HepG2 (cell line): ENCODE measurements around the gene CCDC180. TPM values are rescaled to one million over a fixed set of nuclear protein-coding genes. Genes with fewer than 3 reads are reported as not detected.

Experiments
- ATAC-seq: fragments of 200-7000 bp; cut with Tn5 transposase; 3 replicates; pipeline ENCODE4 v1.9.1; 2020; ENCODE audit warnings: mild to moderate bottlenecking, moderate library complexity
- BruUV-seq: library from RNA; stranded (reverse); fragments of 400-500 nt; replicated peaks from 2 replicates; lab custom pipeline; 2021; lab: Mats Ljungman, UMichigan
- CTCF ChIA-PET: fragments of 300-600 bp; formaldehyde crosslinking; extraction: SDS; loops from one replicate; lab custom pipeline; 2021; ENCODE audit warnings: low total read pairs, inconsistent platforms, low intra/inter-chr PET ratio; lab: Yijun Ruan, JAX
- POLR2A ChIA-PET: fragments of 350-600 bp; sonication (Branson Sonifier 250); formaldehyde crosslinking; loops from one replicate; lab custom pipeline; 2020; ENCODE audit warnings: antibody characterized with exemption, inconsistent platforms; lab: Yijun Ruan, JAX
- DNase-seq: peaks from one replicate; pipeline ENCODE4 v3.0.0-alpha.2; 2015; ENCODE audit warnings: low spot score
- FAIRE-seq: peaks from 3 replicates; lab custom pipeline; 2011; peaks lifted over from hg19 to GRCh38; lab: Jason Lieb, UNC
- H2AFZ ChIP-seq: one replicate; pipeline ENCODE4 v1.6.1; 2011; ENCODE audit warnings: low read length, inconsistent platforms
- H3K27ac ChIP-seq: fragments of 300-600 bp; 3 replicates; pipeline ENCODE4 v1.8.0; 2011; ENCODE audit warnings: mixed run types, mild to moderate bottlenecking, mixed read lengths, low read length, inconsistent platforms; ENCODE audit not compliant: insufficient read depth; ENCODE audit errors: extremely low read length
- H3K27me3 ChIP-seq, 2 experiments: fragments of 200-600 bp in 1 of 2; 2 replicates in 1 of 2; 3 replicates in 1 of 2; pipeline versions ENCODE4 v1.6.0 to v1.8.0; 2011; ENCODE audit warnings: low read length in 2 of 2, mild to moderate bottlenecking in 2 of 2, moderate library complexity in 2 of 2, inconsistent platforms in 1 of 2; ENCODE audit not compliant: insufficient read depth in 2 of 2, control insufficient read depth in 1 of 2
- H3K36me3 ChIP-seq, 2 experiments: fragments of 200-600 bp in 1 of 2; replicated peaks in 1 of 2; 2 replicates in 1 of 2; 3 replicates in 1 of 2; pipeline versions ENCODE4 v1.5.1 to v1.8.0; 2011; ENCODE audit warnings: low read length in 2 of 2, inconsistent platforms in 1 of 2; ENCODE audit not compliant: insufficient read depth in 2 of 2, control insufficient read depth in 1 of 2
- H3K4me1 ChIP-seq: 2 replicates; pipeline ENCODE4 v1.5.1; 2012; ENCODE audit warnings: low read length, inconsistent platforms; ENCODE audit not compliant: insufficient read depth
- H3K4me2 ChIP-seq: 2 replicates; pipeline ENCODE4 v1.6.0; 2011; ENCODE audit warnings: low read depth, low read length, inconsistent platforms
- H3K4me3 ChIP-seq, 3 experiments: fragments of 200-600 bp in 1 of 3; sonication (generic), shearing (Covaris generic) in 1 of 3; replicated peaks in 1 of 3; 2 replicates each; pipeline ENCODE4 v1.5.1; 2011 to 2016; ENCODE audit warnings: low read length in 3 of 3, inconsistent platforms in 2 of 3, low read depth in 2 of 3, mild to moderate bottlenecking in 2 of 3, control low read depth in 1 of 3, mixed read lengths in 1 of 3; ENCODE audit not compliant: insufficient read depth in 1 of 3
- H3K79me2 ChIP-seq: one replicate; pipeline ENCODE4 v1.6.1; 2011; ENCODE audit warnings: low read length, inconsistent platforms; ENCODE audit not compliant: insufficient read depth
- H3K9ac ChIP-seq: 2 replicates; pipeline ENCODE4 v1.6.0; 2011; ENCODE audit warnings: mild to moderate bottlenecking, low read depth, low read length, inconsistent platforms; ENCODE audit not compliant: insufficient read depth
- H3K9me3 ChIP-seq: 2 replicates; pipeline ENCODE4 v1.5.1; 2012; ENCODE audit warnings: mild to moderate bottlenecking, low read length
- H4K20me1 ChIP-seq: 2 replicates; pipeline ENCODE4 v1.6.0; 2011; ENCODE audit warnings: inconsistent platforms, mild to moderate bottlenecking, low read length, moderate library complexity; ENCODE audit not compliant: insufficient read depth
- KLF13 ChIP-seq: sonication (generic); formaldehyde crosslinking; IDR thresholded peaks from 2 replicates; pipeline ENCODE4 v1.4.0; 2020; ENCODE audit warnings: mild to moderate bottlenecking, missing genetic modification reagents
- MYPOP ChIP-seq: sonication (generic); formaldehyde crosslinking; IDR thresholded peaks from 2 replicates; pipeline ENCODE4 v1.8.1; 2023; ENCODE audit warnings: mild to moderate bottlenecking, moderate library complexity, missing genetic modification reagents
- NFE2L2 ChIP-seq: fragments of 150-350 bp; IDR thresholded peaks from 2 replicates; pipeline ENCODE4 v1.6.1; 2014; ENCODE audit warnings: low read length
- TIGD3 ChIP-seq: sonication (generic); formaldehyde crosslinking; IDR thresholded peaks from 2 replicates; pipeline ENCODE4 v1.5.1; 2020; ENCODE audit warnings: mild to moderate bottlenecking, missing genetic modification reagents, borderline replicate concordance
- ZC3H13 ChIP-seq: sonication (generic); formaldehyde crosslinking; IDR thresholded peaks from 2 replicates; pipeline ENCODE4 v1.8.1; 2023; ENCODE audit warnings: mild to moderate bottlenecking, missing genetic modification reagents, moderate library complexity
- ZC3H4 ChIP-seq: sonication (generic); formaldehyde crosslinking; IDR thresholded peaks from 2 replicates; pipeline ENCODE4 v1.4.0; 2020; ENCODE audit warnings: missing genetic modification reagents, borderline replicate concordance
- ZKSCAN1 ChIP-seq: fragments of 150-350 bp; IDR thresholded peaks from 2 replicates; pipeline ENCODE4 v1.6.1; 2014; ENCODE audit warnings: low read length
- ZNF101 ChIP-seq: sonication (generic); formaldehyde crosslinking; IDR thresholded peaks from 2 replicates; pipeline ENCODE4 v1.4.0; 2020; ENCODE audit warnings: mild to moderate bottlenecking, low read depth, missing genetic modification reagents, borderline replicate concordance
- ZNF577 ChIP-seq: sonication (generic); formaldehyde crosslinking; IDR thresholded peaks from 2 replicates; pipeline ENCODE4 v1.4.0; 2020; ENCODE audit warnings: mild to moderate bottlenecking, low read depth, missing genetic modification reagents, borderline replicate concordance
- WGBS: methylation state at CpG from one replicate; pipeline ENCODE4 v1.1.6; 2017; ENCODE audit warnings: low lambda C conversion rate; 5-methylcytosine and 5-hydroxymethylcytosine counted together
- in situ Hi-C: cut with HindIII; loops from 2 replicates; pipeline ENCODE4 v1.10.0; 2017; ENCODE audit warnings: low pct_unique_long_range_greater_than_20kb; ENCODE audit not compliant: extremely low pct_ligation_motif_present
- intact Hi-C: fragments of 100-400 bp; cut with micrococcal nuclease; formaldehyde crosslinking; loops from one replicate; pipeline ENCODE4 v1.10.0; 2022; ENCODE audit not compliant: unreplicated experiment
- polyA plus RNA-seq, 8 experiments: library from polyadenylated mRNA; depleted of rRNA in 3 of 8; stranded (reverse) in 7 of 8; unstranded in 1 of 8; fragments of >200 nt; fragmentation: Illumina TruSeq in 4 of 8; extraction: Trizol in 4 of 8; gene quantifications; 2 replicates each; pipeline versions ENCODE4 v1.2.1 to v1.2.3, GENCODE V29; 2011 to 2016; ENCODE audit warnings: low read depth in 4 of 8, missing spikeins in 1 of 8, mixed read lengths in 1 of 8; ENCODE audit not compliant: insufficient read depth in 1 of 8
- total RNA-seq, 5 experiments: library from RNA; depleted of rRNA; stranded (reverse); fragments of >200 nt; fragmentation: Illumina TruSeq; extraction: Trizol; gene quantifications; 2 replicates each; pipeline ENCODE4 v1.2.3, GENCODE V29; 2016; ENCODE audit warnings: low read depth in 1 of 5

The CCDC180 gene
- total and polyA plus RNA-seq, 2 of the 13 experiments (the other 11 are each of a cell fraction or from before 2014, with no cell fraction given) = 2.2 to 2.5 TPM

- H2AFZ ChIP-seq = no peak overlapping the region
Measured at GRCh38 chr9:97348871-97349270, 41.4 kb downstream of the CCDC180 start.

More at GRCh38 chr9:97348871-97349270, 41.4 kb downstream of the CCDC180 start:
- no peaks in the 10 kb centered on the region for H3K27me3 ChIP-seq
- no peak overlapping the region for H3K4me2 ChIP-seq
- intact Hi-C loops (no loop called here), in situ Hi-C loops (no loop called here)
- H3K4me1 ChIP-seq = peaks cover 4% of the 10 kb centered on the region; the same call in 1 of the 2 replicates
- H3K27ac ChIP-seq = no peak overlapping the region
- H3K9ac ChIP-seq = no peak overlapping the region
- ChIA-PET POLR2A (no interaction called here), CTCF (no interaction called here)
- no peaks in the 10 kb centered on the region for H3K79me2 ChIP-seq
- DNase-seq (no peak), FAIRE-seq (no peak), ATAC-seq (no peak)
- H3K9me3 ChIP-seq = no peaks in the 10 kb centered on the region
- no peak overlapping the region for H3K4me3 ChIP-seq
- 0 out of 5 replicates have a peak, but pooled peaks cover 0 to 2% of the 10 kb centered on the region in 2 experiments for H3K36me3 ChIP-seq
- 76% methylated on average over 10 of the region's 10 CpGs for WGBS
- no TSS peak for BruUV-seq
- TF ChIP-seq NFE2L2 (no peak), ZC3H13 (CRISPR knock-in tag) (no peak), ZNF577 (CRISPR knock-in tag) (no peak), ZC3H4 (no peak), MYPOP (CRISPR knock-in tag) (no peak), TIGD3 (no peak), ZNF101 (CRISPR knock-in tag) (no peak), ZKSCAN1 (no peak), KLF13 (CRISPR knock-in tag) (no peak)
- TF ChIP-seq, all 625 proteins: peak for 0
- H4K20me1 ChIP-seq = no peaks in the 10 kb centered on the region
